SH-SY5Y (cell line): ENCODE data around the gene MEN1.

Experiments
- GATA2 ChIP-seq: IDR thresholded peaks from 2 replicates; pipeline ENCODE4 v1.6.1; 2011; ENCODE audit warnings: mild to moderate bottlenecking, low read depth, low read length
- GATA3 ChIP-seq: IDR thresholded peaks from 2 replicates; pipeline ENCODE4 v1.6.1; 2011; ENCODE audit warnings: low read depth, mild to moderate bottlenecking, low read length, moderate library complexity

GRCh38 chr11:64768300-64768694, 42.1 kb downstream of the MEN1 start:
- TF ChIP-seq GATA2 (no peak), GATA3 (no peak)
